Measurements from ENCODE around the gene MOAP1.
"Not testable (repeated sequence)": the region's sequence is repeated elsewhere in the genome, so short reads cannot be mapped to it uniquely, and the experiment has no call there.

Gene MOAP1

GRCh38 chr14:93146119-93146518, 38.6 kb downstream of the MOAP1 start:
- no peak for DNase-seq (ENCODE audit: low read depth in 3 of 3)

GRCh38 chr14:93142854-93143652, 41.6 kb downstream of the MOAP1 start:
- DNase-seq (ENCODE audit: low read depth in 3 of 3) = no peak

GRCh38 chr14:93137864-93138263, 46.8 kb downstream of the MOAP1 start:
- no peak for DNase-seq (ENCODE audit: low read depth in 3 of 3)

GRCh38 chr14:93136508-93136907, 48.2 kb downstream of the MOAP1 start:
- not testable (repeated sequence) for DNase-seq (ENCODE audit: low read depth in 3 of 3)

- DNase-seq (ENCODE audit: low read depth in 3 of 3) = no peak
These were observed 48.7 kb downstream of the MOAP1 start for GRCh38 chr14:93136009-93136408.

- DNase-seq (ENCODE audit: low read depth in 3 of 3) = no peak
These were observed 49.3 kb downstream of the MOAP1 start for GRCh38 chr14:93135399-93135798.

GRCh38 chr14:93133464-93133863, 51.2 kb downstream of the MOAP1 start:
- no peak for DNase-seq (ENCODE audit: low read depth in 3 of 3)

GRCh38 chr14:93132472-93133065, 52.1 kb downstream of the MOAP1 start:
- DNase-seq (ENCODE audit: low read depth in 3 of 3) = no peak
